ENCODE measurements around the gene CCDC9B. TPM values are rescaled to one million over a fixed set of nuclear protein-coding genes. Genes with fewer than 3 reads are reported as not detected.

The CCDC9B gene
- total RNA-seq, 1 experiment from 2014 or later: 56.1 TPM

DNA sequence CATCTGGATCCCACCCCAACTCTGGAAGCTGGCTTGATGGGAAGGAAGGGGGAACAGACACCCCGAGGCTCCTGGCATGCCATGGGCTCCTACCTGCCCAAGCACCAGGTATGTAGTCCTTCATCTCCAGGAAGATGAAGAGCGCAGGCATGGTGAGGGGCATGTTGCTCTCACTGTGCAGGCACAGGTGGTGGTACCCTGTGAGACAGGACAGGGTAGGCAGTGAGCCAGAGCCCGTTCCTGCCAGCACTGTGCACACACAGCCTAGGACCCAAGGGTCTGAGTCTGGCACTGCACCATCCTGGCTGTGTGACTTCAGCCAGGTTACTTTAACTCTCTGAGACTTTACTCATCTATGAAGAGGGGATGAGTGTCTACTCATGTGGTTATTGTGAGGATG lies 48.5 kb downstream of the CCDC9B start:
- Histone ChIP-seq H3K9me2 (replicated peaks; ENCODE audit: low read length) (no peaks in the 10 kb centered on the region), H3K36me3 (ENCODE audit: low read depth, low read length) (no peaks in the 10 kb centered on the region), H3K27ac (ENCODE audit: low read length) (no peak overlapping the region), H3K9me3 (ENCODE audit: low read length) (no peaks in the 10 kb centered on the region), H3K79me2 (ENCODE audit: low read length) (no peaks in the 10 kb centered on the region), H2AFZ (ENCODE audit: low read length) (no peak overlapping the region), H3K4me3 (ENCODE audit: low read length) (no peak overlapping the region), H3K9ac (ENCODE audit: low read length) (no peak overlapping the region), H3K4me2 (ENCODE audit: low read length) (no peak overlapping the region), H4K20me1 (ENCODE audit: low read length) (no peaks in the 10 kb centered on the region), H3F3A (ENCODE audit: low read length, unreplicated experiment) (no peaks in the 10 kb centered on the region), H3K27me3 (ENCODE audit: low read length) (no peaks in the 10 kb centered on the region), H3K4me1 (ENCODE audit: insufficient read depth, low read length) (no peaks in the 10 kb centered on the region; the same call in 1 of the 2 replicates)
- POLR2A ChIA-PET (ENCODE audit: unreplicated experiment): no interaction called here
- CTCF ChIA-PET: interaction anchor here (0.6 to 0.7 kb wide), 2 partner anchors 10 to 13 kb away, joined by 3 to 5 read pairs; no protein-coding TSS in a partner anchor
- no peak for DNase-seq
- ATAC-seq: no peak
- intact Hi-C loops (cut with micrococcal nuclease): no loop called here
- TF ChIP-seq EZH2phosphoT487 (IDR thresholded peaks at IDR 0.05; ENCODE audit: borderline replicate concordance, low read length) (no peak), EZH2 (IDR thresholded peaks at IDR 0.05; ENCODE audit: low read length, unreplicated experiment) (no peak), CTCF (conservative IDR thresholded peaks at IDR 0.05; ENCODE audit: low read depth, low read length) (no peak)
- BruUV-seq (replicated peaks): no TSS peak

GRCh38 chr15:40290918-40291574 lies 49.7 kb downstream of the CCDC9B start:
- no peak for TF ChIP-seq EZH2 (IDR thresholded peaks at IDR 0.05; ENCODE audit: low read length, unreplicated experiment)
- TF ChIP-seq CTCF (conservative IDR thresholded peaks at IDR 0.05; ENCODE audit: low read depth, low read length): no peak
- TF ChIP-seq EZH2phosphoT487 (IDR thresholded peaks at IDR 0.05; ENCODE audit: borderline replicate concordance, low read length): no peak
- DNase-seq (peak; percentile 55), ATAC-seq (peak; percentile 83)
- peak overlapping the region; percentile 88 for H2AFZ ChIP-seq (ENCODE audit: low read length)
- H3K27ac ChIP-seq (ENCODE audit: low read length): no peak overlapping the region
- no peaks in the 10 kb centered on the region for H3F3A ChIP-seq (ENCODE audit: low read length, unreplicated experiment)
- H3K9ac ChIP-seq (ENCODE audit: low read length): peak overlapping the region; percentile 38
- POLR2A ChIA-PET (ENCODE audit: unreplicated experiment): interaction anchor here (0.6 to 0.8 kb wide), 2 partner anchors 18 to 358 kb away, joined by 3 to 5 read pairs; no protein-coding TSS in a partner anchor
- H3K4me2 ChIP-seq (ENCODE audit: low read length): peak overlapping the region; percentile 79
- no TSS peak for BruUV-seq (replicated peaks)
- no peaks in the 10 kb centered on the region for H3K79me2 ChIP-seq (ENCODE audit: low read length)
- H3K9me2 ChIP-seq (replicated peaks; ENCODE audit: low read length): no peaks in the 10 kb centered on the region
- H3K4me1 ChIP-seq (ENCODE audit: insufficient read depth, low read length): no peaks in the 10 kb centered on the region; the same call in 1 of the 2 replicates
- H3K4me3 ChIP-seq (ENCODE audit: low read length): peak overlapping the region; percentile 58
- CTCF ChIA-PET: interaction anchor here (0.5 to 1.4 kb wide), 5 partner anchors 12 to 79 kb away, joined by 3 to 5 read pairs (median 3); no protein-coding TSS in a partner anchor
- H4K20me1 ChIP-seq (ENCODE audit: low read length): no peaks in the 10 kb centered on the region
- H3K27me3 ChIP-seq (ENCODE audit: low read length): no peaks in the 10 kb centered on the region
- intact Hi-C loops (cut with micrococcal nuclease): no loop called here
- H3K36me3 ChIP-seq (ENCODE audit: low read depth, low read length): no peaks in the 10 kb centered on the region
- no peaks in the 10 kb centered on the region for H3K9me3 ChIP-seq (ENCODE audit: low read length)

DNA sequence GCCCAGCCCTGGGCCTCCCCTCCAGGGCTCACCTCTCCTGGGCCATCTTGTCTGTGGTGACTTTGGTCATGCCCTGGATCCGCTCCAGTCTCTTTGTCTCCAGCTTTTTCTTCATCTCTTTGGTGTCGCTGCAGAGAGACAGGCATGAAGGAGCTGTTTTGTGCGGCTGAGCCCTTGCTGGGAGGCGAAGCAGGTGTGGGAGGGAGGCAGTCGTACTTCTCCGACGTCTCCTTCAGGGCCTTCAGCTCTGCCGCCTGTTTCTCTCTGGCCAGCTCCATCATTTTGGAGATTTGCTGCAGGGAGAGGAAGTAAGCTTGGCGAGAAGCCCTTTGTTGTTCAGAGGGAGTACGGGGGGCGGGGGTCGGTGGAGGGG lies 50.2 kb downstream of the CCDC9B start:
- H3K4me1 ChIP-seq (ENCODE audit: insufficient read depth, low read length): no peaks in the 10 kb centered on the region; the same call in 1 of the 2 replicates
- no peaks in the 10 kb centered on the region for H3K27me3 ChIP-seq (ENCODE audit: low read length)
- intact Hi-C loops (cut with micrococcal nuclease): no loop called here
- no peaks in the 10 kb centered on the region for H3K9me3 ChIP-seq (ENCODE audit: low read length)
- H3K4me2 ChIP-seq (ENCODE audit: low read length): no peak overlapping the region
- H4K20me1 ChIP-seq (ENCODE audit: low read length): no peaks in the 10 kb centered on the region
- no peak overlapping the region for H2AFZ ChIP-seq (ENCODE audit: low read length)
- no peaks in the 10 kb centered on the region for H3K9me2 ChIP-seq (replicated peaks; ENCODE audit: low read length)
- H3K79me2 ChIP-seq (ENCODE audit: low read length): no peaks in the 10 kb centered on the region
- no peak for TF ChIP-seq EZH2 (IDR thresholded peaks at IDR 0.05; ENCODE audit: low read length, unreplicated experiment)
- no peak for TF ChIP-seq EZH2phosphoT487 (IDR thresholded peaks at IDR 0.05; ENCODE audit: borderline replicate concordance, low read length)
- TF ChIP-seq CTCF (conservative IDR thresholded peaks at IDR 0.05; ENCODE audit: low read depth, low read length): no peak
- no TSS peak for BruUV-seq (replicated peaks)
- H3K27ac ChIP-seq (ENCODE audit: low read length): no peak overlapping the region
- no peak overlapping the region for H3K9ac ChIP-seq (ENCODE audit: low read length)
- H3F3A ChIP-seq (ENCODE audit: low read length, unreplicated experiment): no peaks in the 10 kb centered on the region
- no peak for ATAC-seq
- H3K4me3 ChIP-seq (ENCODE audit: low read length): no peak overlapping the region
- ChIA-PET POLR2A (ENCODE audit: unreplicated experiment) (interaction anchor here (0.6 kb wide), 1 partner anchor 17 kb away, joined by 3 read pairs; no protein-coding TSS in a partner anchor), CTCF (interaction anchor here (0.6 to 1.4 kb wide), 5 partner anchors 11 to 229 kb away, joined by 3 to 4 read pairs (median 3); no protein-coding TSS in a partner anchor)
- no peak for DNase-seq
- no peaks in the 10 kb centered on the region for H3K36me3 ChIP-seq (ENCODE audit: low read depth, low read length)
